GM23338 (cell line): ENCODE results near the gene IQGAP2. TPM values are rescaled to one million over a fixed set of nuclear protein-coding genes. Genes with fewer than 3 reads are reported as not detected.

ENCODE experiments used
- CTCF ChIP-seq, 2 experiments: fragments of 200-600 bp in 1 of 2; sonication (generic) in 1 of 2; conservative IDR thresholded peaks; 2 replicates each; pipeline versions ENCODE4 v1.5.1 to v1.6.1; 2016 to 2017; ENCODE audit warnings: antibody characterized with exemption in 2 of 2, low read depth in 2 of 2, mild to moderate bottlenecking in 2 of 2, moderate library complexity in 1 of 2
- ETS1 ChIP-seq: IDR thresholded peaks from 2 replicates; pipeline ENCODE4 v1.6.1; 2016; ENCODE audit warnings: antibody characterized with exemption
- EZH2 ChIP-seq: fragments of 200-600 bp; sonication (generic); IDR thresholded peaks from one replicate; pipeline ENCODE4 v1.8.0; 2017; ENCODE audit warnings: antibody characterized with exemption, mild to moderate bottlenecking, low read depth; ENCODE audit not compliant: unreplicated experiment
- EZH2phosphoT487 ChIP-seq: fragments of 200-600 bp; sonication (generic); IDR thresholded peaks from one replicate; pipeline ENCODE4 v1.8.1; 2018; ENCODE audit warnings: antibody characterized with exemption; ENCODE audit not compliant: unreplicated experiment
- POLR2AphosphoS5 ChIP-seq: IDR thresholded peaks from 2 replicates; pipeline ENCODE4 v1.6.1; 2016; ENCODE audit warnings: antibody characterized with exemption, low read depth
- REST ChIP-seq: IDR thresholded peaks from one replicate; pipeline ENCODE4 v1.6.1; 2018; ENCODE audit warnings: antibody characterized with exemption; ENCODE audit not compliant: unreplicated experiment
- STAT1 ChIP-seq: IDR thresholded peaks from one replicate; pipeline ENCODE4 v1.6.1; 2016; ENCODE audit warnings: antibody characterized with exemption; ENCODE audit not compliant: unreplicated experiment
- ZNF114 ChIP-seq: fragments of 250-450 bp; sonication (Bioruptor Pico); IDR thresholded peaks from 2 replicates; pipeline ENCODE4 v1.5.0; 2020; ENCODE audit warnings: mild to moderate bottlenecking, moderate library complexity
- ZNF331 ChIP-seq: fragments of 250-450 bp; sonication (Bioruptor Pico); IDR thresholded peaks from 2 replicates; pipeline ENCODE4 v1.5.0; 2020; ENCODE audit warnings: low read depth, mild to moderate bottlenecking, moderate library complexity
- ZNF462 ChIP-seq: fragments of 250-450 bp; sonication (Bioruptor Pico); IDR thresholded peaks from 2 replicates; pipeline ENCODE4 v1.5.0; 2020; ENCODE audit warnings: mild to moderate bottlenecking, moderate library complexity
- polyA plus RNA-seq: library from polyadenylated mRNA; unstranded; fragments of >200 nt; fragmentation: Nextera tagmentation; extraction: Ambion mirVana; gene quantifications from 2 replicates; pipeline ENCODE4 v1.2.1, GENCODE V29; 2016
- total RNA-seq: library from RNA; depleted of rRNA; stranded (reverse); fragments of >200 nt; shearing (Covaris generic); gene quantifications from 2 replicates; pipeline ENCODE4 v1.2.3, GENCODE V29; 2014

The IQGAP2 gene
- total and polyA plus RNA-seq, 2 experiments from 2014 or later: 60.0 to 86.5 TPM

- TF ChIP-seq ZNF462 (no peak), REST (no peak), ETS1 (no peak), STAT1 (no peak), EZH2phosphoT487 (no peak), EZH2 (no peak), ZNF331 (no peak), CTCF (conservative IDR thresholded peaks at IDR 0.05; ENCODE audit: low read depth in 2 of 2) (no peak), POLR2AphosphoS5 (no peak), ZNF114 (CRISPR knock-in tag) (no peak)
These were observed 290.1 kb downstream of the IQGAP2 start (continued) for GRCh38 chr5:76693141-76693540.
